Measurements from ENCODE around the gene KMO. TPM values are rescaled to one million over a fixed set of nuclear protein-coding genes. Genes with fewer than 3 reads are reported as not detected.
A peak's percentile ranks its signal among the peaks of the same experiment; 100 is the strongest.

Gene KMO
- total and polyA plus RNA-seq, 8 donors = 0.17 to 10.7 (median 0.42) TPM

DNA sequence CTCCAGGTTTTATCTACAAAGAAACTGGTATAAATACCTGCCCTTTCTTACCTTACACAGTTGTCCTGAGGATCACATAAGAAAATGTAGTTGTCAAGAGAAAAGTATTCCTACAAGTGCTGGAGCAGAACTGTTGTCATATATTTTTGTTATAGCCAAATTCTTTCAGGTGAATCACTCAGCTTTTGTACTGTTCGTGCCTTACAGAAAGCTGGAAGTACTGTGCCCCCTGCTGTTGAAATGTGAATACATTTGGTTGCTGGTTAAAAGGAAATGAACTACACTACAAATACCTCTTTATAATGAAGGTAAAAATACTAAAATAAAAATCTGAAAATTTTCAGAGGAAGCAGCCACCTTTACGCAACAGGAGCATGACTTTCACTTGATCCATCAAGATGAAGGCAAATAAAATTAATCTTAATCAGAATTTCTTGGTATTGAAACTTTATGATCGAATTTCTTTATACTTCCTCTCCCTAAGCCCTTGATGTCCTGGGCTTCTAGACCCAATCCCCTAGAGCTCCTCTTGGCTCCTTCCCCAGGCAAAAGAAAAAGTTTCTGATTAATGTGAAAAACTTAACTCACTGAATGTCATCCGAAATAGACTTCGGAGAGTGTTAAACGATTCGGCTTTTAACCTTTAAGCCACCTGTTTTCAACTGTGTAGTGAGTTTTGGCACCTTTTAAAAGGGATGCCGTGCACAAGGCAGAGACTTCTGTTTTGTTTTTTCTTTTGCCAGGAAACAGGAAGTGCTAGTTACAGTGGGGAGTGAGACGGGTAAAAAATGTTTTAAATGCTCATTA, 95.5 kb downstream of the KMO start:
- DNase-seq = peak in 1 of 4 donors; percentile 33
- Histone ChIP-seq H3K36me3 (no peaks in the 10 kb centered on the region), H3K9me3 (no peaks in the 10 kb centered on the region), H3K27ac (peak overlapping the region in 1 of 2 donors; percentile 21), H3K27me3 (no peaks in the 10 kb centered on the region), H3K4me3 (no peak overlapping the region), H3K4me1 (peaks cover 0 to 8% of the 10 kb centered on the region in 2 donors)
- intact Hi-C loops (cut with DNase I) = loop anchor here in 1 of 2 donors (10.0 kb wide), 1 partner anchor 93 kb away; the partner anchor contains the start of gene KMO
- ATAC-seq = peak; percentile 81
- TF ChIP-seq, protein P1, sequence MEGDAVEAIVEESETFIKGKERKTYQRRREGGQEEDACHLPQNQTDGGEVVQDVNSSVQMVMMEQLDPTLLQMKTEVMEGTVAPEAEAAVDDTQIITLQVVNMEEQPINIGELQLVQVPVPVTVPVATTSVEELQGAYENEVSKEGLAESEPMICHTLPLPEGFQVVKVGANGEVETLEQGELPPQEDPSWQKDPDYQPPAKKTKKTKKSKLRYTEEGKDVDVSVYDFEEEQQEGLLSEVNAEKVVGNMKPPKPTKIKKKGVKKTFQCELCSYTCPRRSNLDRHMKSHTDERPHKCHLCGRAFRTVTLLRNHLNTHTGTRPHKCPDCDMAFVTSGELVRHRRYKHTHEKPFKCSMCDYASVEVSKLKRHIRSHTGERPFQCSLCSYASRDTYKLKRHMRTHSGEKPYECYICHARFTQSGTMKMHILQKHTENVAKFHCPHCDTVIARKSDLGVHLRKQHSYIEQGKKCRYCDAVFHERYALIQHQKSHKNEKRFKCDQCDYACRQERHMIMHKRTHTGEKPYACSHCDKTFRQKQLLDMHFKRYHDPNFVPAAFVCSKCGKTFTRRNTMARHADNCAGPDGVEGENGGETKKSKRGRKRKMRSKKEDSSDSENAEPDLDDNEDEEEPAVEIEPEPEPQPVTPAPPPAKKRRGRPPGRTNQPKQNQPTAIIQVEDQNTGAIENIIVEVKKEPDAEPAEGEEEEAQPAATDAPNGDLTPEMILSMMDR (IDR thresholded peaks at IDR 0.05) = peak in 1 of 2 donors; percentile 34

DNA sequence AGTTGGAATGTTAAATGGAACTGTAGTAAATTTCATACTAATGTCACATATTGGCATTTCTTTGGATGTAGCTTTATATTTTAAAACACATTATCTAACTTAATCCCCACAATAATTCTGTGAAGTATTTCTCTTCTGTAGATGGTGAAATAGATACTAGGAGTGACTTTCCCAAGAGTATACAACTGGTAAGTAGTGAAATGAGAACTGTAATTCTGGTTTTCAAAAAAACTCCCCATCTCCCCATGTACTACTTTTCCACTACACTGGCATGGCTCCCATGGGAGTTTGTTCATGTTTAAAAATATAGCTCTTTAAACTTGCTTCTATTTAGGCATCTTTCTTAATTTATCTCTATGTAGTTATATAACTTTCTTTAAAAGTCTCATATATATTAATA, 97.8 kb downstream of the KMO start:
- no peaks in the 10 kb centered on the region for H3K9me3 ChIP-seq
- no peak overlapping the region for H3K4me3 ChIP-seq
- no peak for DNase-seq
- no peak for ATAC-seq
- H3K27me3 ChIP-seq = no peaks in the 10 kb centered on the region
- H3K36me3 ChIP-seq = peaks cover 0 to 8% of the 10 kb centered on the region in 2 donors
- intact Hi-C loops (cut with DNase I) = no loop called here
- no peak overlapping the region for H3K27ac ChIP-seq
- TF ChIP-seq, protein P1 (IDR thresholded peaks at IDR 0.05) = no peak
- H3K4me1 ChIP-seq = peaks cover 0 to 8% of the 10 kb centered on the region in 2 donors

DNA sequence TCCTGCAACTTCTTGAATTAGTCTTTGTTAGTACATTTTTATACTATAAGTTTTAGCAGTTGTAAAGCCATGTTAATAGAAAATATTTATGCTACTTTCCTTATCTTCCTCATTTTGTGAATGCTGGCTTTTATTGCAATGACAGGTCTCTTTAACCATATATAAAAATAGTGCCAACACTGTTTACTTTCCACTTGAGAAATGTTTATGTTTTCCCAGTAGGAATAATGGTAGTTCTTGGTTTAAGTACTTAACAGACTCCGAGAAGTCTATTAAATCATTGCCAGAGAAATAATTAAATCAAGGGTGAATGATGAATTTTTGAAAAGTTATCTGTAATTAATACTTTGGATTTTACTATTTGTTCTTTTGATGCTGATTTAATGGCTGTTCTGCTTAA, 98.3 kb downstream of the KMO start:
- peaks cover 0 to 13% of the 10 kb centered on the region in 2 donors for H3K36me3 ChIP-seq
- H3K27ac ChIP-seq = no peak overlapping the region
- TF ChIP-seq, protein P1 (IDR thresholded peaks at IDR 0.05) = no peak
- no peak overlapping the region for H3K4me3 ChIP-seq
- intact Hi-C loops (cut with DNase I) = no loop called here
- H3K9me3 ChIP-seq = no peaks in the 10 kb centered on the region
- no peaks in the 10 kb centered on the region for H3K27me3 ChIP-seq
- no peak for ATAC-seq
- DNase-seq = no peak
- peaks cover 0 to 8% of the 10 kb centered on the region in 2 donors for H3K4me1 ChIP-seq

DNA sequence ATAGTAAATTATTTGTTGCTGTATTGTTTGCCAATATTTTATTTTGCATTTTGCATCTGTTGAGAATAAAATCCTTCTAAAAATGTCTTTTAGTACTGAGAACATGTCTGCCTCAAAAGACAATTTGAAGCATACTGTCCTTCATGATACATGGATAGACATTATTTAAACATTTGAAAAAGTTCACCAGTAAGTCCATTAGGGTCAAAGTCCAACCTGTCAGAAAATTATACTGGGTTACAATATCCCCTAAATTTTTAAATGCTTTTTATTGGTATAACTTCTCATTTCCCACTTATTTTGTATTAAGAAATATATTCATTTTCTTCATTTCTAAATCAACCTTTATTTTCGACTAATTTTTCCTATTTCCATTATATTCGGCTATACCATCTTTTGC, 98.7 kb downstream of the KMO start:
- no peaks in the 10 kb centered on the region for H3K27me3 ChIP-seq

DNA sequence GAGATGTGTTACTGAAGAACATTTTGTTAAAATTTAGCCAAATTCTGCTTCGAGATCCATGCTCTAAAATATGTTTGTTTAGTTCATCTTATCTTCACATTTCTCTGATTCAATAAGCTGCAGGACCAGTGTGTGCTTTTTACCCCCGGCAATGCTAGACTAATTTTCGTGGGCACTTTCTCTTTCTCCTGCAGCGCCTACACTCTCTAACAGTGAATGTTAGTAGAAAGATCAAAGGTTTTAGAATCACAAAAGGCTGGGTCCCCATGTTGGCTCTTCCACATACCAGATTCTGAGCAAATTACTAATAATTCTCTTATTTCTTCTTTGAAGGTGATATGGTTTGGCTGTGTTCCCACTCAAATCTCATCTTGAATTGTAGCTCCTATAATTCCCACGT, 99.5 kb downstream of the KMO start:
- Histone ChIP-seq H3K36me3 (peaks cover 0 to 13% of the 10 kb centered on the region in 2 donors), H3K4me1 (peaks cover 0 to 13% of the 10 kb centered on the region in 2 donors), H3K4me3 (no peak overlapping the region), H3K27ac (no peak overlapping the region), H3K27me3 (no peaks in the 10 kb centered on the region), H3K9me3 (no peaks in the 10 kb centered on the region)
- ATAC-seq = no peak
- intact Hi-C loops (cut with DNase I) = no loop called here
- DNase-seq = no peak
- TF ChIP-seq, protein P1 (IDR thresholded peaks at IDR 0.05) = no peak

More for the DNA sequence above, 98.7 kb downstream of the KMO start:
- ATAC-seq = no peak
- DNase-seq = no peak
- Histone ChIP-seq H3K27ac (no peak overlapping the region), H3K4me3 (no peak overlapping the region), H3K9me3 (no peaks in the 10 kb centered on the region), H3K36me3 (peaks cover 0 to 13% of the 10 kb centered on the region in 2 donors), H3K4me1 (peaks cover 0 to 8% of the 10 kb centered on the region in 2 donors)
- intact Hi-C loops (cut with DNase I) = no loop called here
- TF ChIP-seq, protein P1 (IDR thresholded peaks at IDR 0.05) = no peak

All from left lung (tissue), 10 donors.